H1 (cell line): ENCODE measurements around the gene IGLL1. TPM values are rescaled to one million over a fixed set of nuclear protein-coding genes. Genes with fewer than 3 reads are reported as not detected.

ENCODE experiments used
- CTCF ChIA-PET: fragments of 300-600 bp; sonication (Branson Sonifier 250); formaldehyde crosslinking; loops from one replicate; lab custom pipeline; 2021; ENCODE audit not compliant: partially characterized antibody; lab: Charles Lee
- POLR2A ChIA-PET: fragments of 300-600 bp; sonication (Branson Sonifier 250); formaldehyde crosslinking; loops from one replicate; lab custom pipeline; 2021; ENCODE audit warnings: inconsistent platforms; ENCODE audit not compliant: partially characterized antibody; lab: Charles Lee
- DNase-seq, 2 experiments: peaks; one replicate each; pipeline versions ENCODE4 v3.0.0 to v3.0.0-alpha.2; 2010 to 2022; ENCODE audit warnings: low spot score in 2 of 2, low read depth in 1 of 2, mixed read lengths in 1 of 2
- FAIRE-seq: peaks from 2 replicates; lab custom pipeline; 2011; peaks lifted over from hg19 to GRCh38; lab: Jason Lieb, UNC
- H2AFZ ChIP-seq: 2 replicates; pipeline ENCODE4 v1.8.1; 2012; ENCODE audit warnings: low read length, inconsistent platforms
- H2AK5ac ChIP-seq: 2 replicates; pipeline ENCODE4 v1.6.1; 2013; ENCODE audit warnings: low read depth, low read length
- H2BK120ac ChIP-seq: replicated peaks from 2 replicates; pipeline ENCODE3; 2013; ENCODE audit warnings: low read depth, low read length, inconsistent platforms
- H2BK12ac ChIP-seq: 2 replicates; pipeline ENCODE4 v1.6.1; 2013; ENCODE audit warnings: low read depth, low read length
- H2BK15ac ChIP-seq: 2 replicates; pipeline ENCODE4 v1.6.1; 2013; ENCODE audit warnings: low read length
- H2BK20ac ChIP-seq: 2 replicates; pipeline ENCODE4 v1.6.1; 2013; ENCODE audit warnings: low read length
- H2BK5ac ChIP-seq: 2 replicates; pipeline ENCODE4 v1.6.1; 2013; ENCODE audit warnings: low read depth, low read length
- H3K14ac ChIP-seq: 2 replicates; pipeline ENCODE4 v1.6.1; 2013; ENCODE audit warnings: inconsistent platforms; ENCODE audit not compliant: insufficient read length
- H3K18ac ChIP-seq: 2 replicates; pipeline ENCODE4 v1.6.1; 2013; ENCODE audit warnings: low read length; ENCODE audit errors: extremely low read depth
- H3K23ac ChIP-seq: 2 replicates; pipeline ENCODE4 v1.6.1; 2013; ENCODE audit warnings: inconsistent platforms; ENCODE audit not compliant: insufficient read length
- H3K23me2 ChIP-seq: 2 replicates; pipeline ENCODE4 v1.6.1; 2013; ENCODE audit warnings: low read depth, low read length
- H3K27ac ChIP-seq: 2 replicates; pipeline ENCODE4 v1.6.1; 2011; ENCODE audit warnings: low read depth, low read length, inconsistent platforms
- H3K27me3 ChIP-seq, 4 experiments: replicated peaks in 1 of 4; 1 replicate in 1 of 4; 2 replicates in 3 of 4; pipeline versions ENCODE4 v1.6.1 to v1.8.1; 2011 to 2013; ENCODE audit warnings: low read length in 3 of 4, mild to moderate bottlenecking in 3 of 4, inconsistent platforms in 2 of 4, mixed read lengths in 2 of 4, moderate library complexity in 1 of 4; ENCODE audit not compliant: control insufficient read depth in 3 of 4, insufficient read depth in 3 of 4; ENCODE audit errors: extremely low read depth in 1 of 4
- H3K36me3 ChIP-seq, 4 experiments: 2 replicates each; pipeline versions ENCODE4 v1.6.1 to v1.8.1; 2011 to 2013; ENCODE audit warnings: mild to moderate bottlenecking in 4 of 4, low read length in 3 of 4, moderate library complexity in 2 of 4, control low read depth in 1 of 4, inconsistent platforms in 1 of 4; ENCODE audit not compliant: insufficient read depth in 4 of 4, control insufficient read depth in 2 of 4
- H3K4ac ChIP-seq: replicated peaks from 2 replicates; pipeline ENCODE3; 2013; ENCODE audit warnings: low read length, low read depth, mixed read lengths, inconsistent platforms; ENCODE audit not compliant: insufficient read length
- H3K4me1 ChIP-seq, 4 experiments: replicated peaks in 1 of 4; 1 replicate in 1 of 4; 2 replicates in 3 of 4; pipeline versions ENCODE4 v1.6.1 to v1.8.1; 2011 to 2013; ENCODE audit warnings: low read length in 3 of 4, inconsistent platforms in 2 of 4, mixed read lengths in 1 of 4; ENCODE audit not compliant: insufficient read depth in 4 of 4, control insufficient read depth in 3 of 4
- H3K4me2 ChIP-seq, 2 experiments: 2 replicates each; pipeline versions ENCODE4 v1.6.1 to v1.8.1; 2011 to 2013; ENCODE audit warnings: low read depth in 2 of 2, low read length in 2 of 2, control low read depth in 1 of 2, inconsistent platforms in 1 of 2, mild to moderate bottlenecking in 1 of 2; ENCODE audit not compliant: insufficient read depth in 1 of 2
- H3K4me3 ChIP-seq, 4 experiments: fragments of 200-600, 300-600 bp in 1 of 4; sonication (generic), shearing (Covaris generic), sonication (Bioruptor Twin) in 1 of 4; 2 replicates each; pipeline versions ENCODE4 v1.5.1 to v1.8.1; 2011 to 2016; ENCODE audit warnings: low read length in 4 of 4, low read depth in 3 of 4, control low read depth in 2 of 4, inconsistent platforms in 2 of 4, mild to moderate bottlenecking in 2 of 4, mixed read lengths in 1 of 4, moderate library complexity in 1 of 4; ENCODE audit not compliant: insufficient read depth in 2 of 4; ENCODE audit errors: extremely low read depth in 1 of 4
- H3K56ac ChIP-seq: replicated peaks from 2 replicates; pipeline ENCODE3; 2013; ENCODE audit warnings: low read depth, mild to moderate bottlenecking, mixed read lengths, low read length, inconsistent platforms; ENCODE audit not compliant: insufficient read length
- H3K79me1 ChIP-seq: 2 replicates; pipeline ENCODE4 v1.6.1; 2013; ENCODE audit warnings: low read depth, low read length, control low read depth
- H3K79me2 ChIP-seq, 2 experiments: 2 replicates each; pipeline versions ENCODE4 v1.6.1 to v1.8.1; 2012 to 2013; ENCODE audit warnings: low read length in 2 of 2, mild to moderate bottlenecking in 2 of 2, inconsistent platforms in 1 of 2; ENCODE audit not compliant: insufficient read depth in 2 of 2, control insufficient read depth in 1 of 2
- H3K9ac ChIP-seq, 4 experiments: replicated peaks in 1 of 4; 1 replicate in 1 of 4; 2 replicates in 3 of 4; pipeline versions ENCODE4 v1.6.1 to v1.8.1; 2011 to 2013; ENCODE audit warnings: low read depth in 3 of 4, low read length in 3 of 4, control low read depth in 2 of 4, mild to moderate bottlenecking in 2 of 4, moderate library complexity in 2 of 4, inconsistent platforms in 1 of 4; ENCODE audit errors: extremely low read depth in 1 of 4
- H3K9me3 ChIP-seq, 2 experiments: 2 replicates each; pipeline versions ENCODE4 v1.6.1 to v1.8.1; 2012 to 2013; ENCODE audit warnings: mild to moderate bottlenecking in 2 of 2, moderate library complexity in 2 of 2, control low read depth in 1 of 2, inconsistent platforms in 1 of 2, low read depth in 1 of 2, low read length in 1 of 2, mixed read lengths in 1 of 2; ENCODE audit not compliant: insufficient read depth in 2 of 2
- H4K20me1 ChIP-seq, 2 experiments: replicated peaks in 1 of 2; 2 replicates each; pipeline versions ENCODE3 to v1.8.1; 2011 to 2013; ENCODE audit warnings: inconsistent platforms in 2 of 2, low read length in 2 of 2, mild to moderate bottlenecking in 1 of 2; ENCODE audit not compliant: insufficient read depth in 2 of 2, control insufficient read depth in 1 of 2
- H4K5ac ChIP-seq: 2 replicates; pipeline ENCODE4 v1.6.1; 2013; ENCODE audit warnings: low read length, low read depth, mixed read lengths, inconsistent platforms; ENCODE audit not compliant: insufficient read length
- H4K8ac ChIP-seq: 2 replicates; pipeline ENCODE4 v1.8.0; 2013; ENCODE audit warnings: mild to moderate bottlenecking, moderate library complexity, low read length, inconsistent platforms; ENCODE audit not compliant: insufficient read depth; ENCODE audit errors: extremely low read depth
- H4K91ac ChIP-seq: replicated peaks from 2 replicates; pipeline ENCODE3; 2013; ENCODE audit warnings: low read length, mixed read lengths, inconsistent platforms; ENCODE audit not compliant: insufficient read length
- CBX8 ChIP-seq: fragments of 300-800, 300-1000 bp; sonication (generic); IDR thresholded peaks from 2 replicates; pipeline ENCODE4 v1.7.1; 2016; ENCODE audit warnings: low read depth, low read length, borderline replicate concordance
- CHD2 ChIP-seq: IDR thresholded peaks from 2 replicates; pipeline ENCODE4 v1.6.1; 2012; ENCODE audit warnings: low read length, improper control_type of control experiment
- EGR1 ChIP-seq: IDR thresholded peaks from 2 replicates; pipeline ENCODE4 v1.6.1; 2011; ENCODE audit warnings: low read depth, low read length, borderline replicate concordance
- KDM1A ChIP-seq: fragments of 200-600, 300-600 bp; sonication (generic); IDR thresholded peaks from 2 replicates; pipeline ENCODE4 v1.7.1; 2016; ENCODE audit warnings: mild to moderate bottlenecking, low read length, borderline replicate concordance
- RAD21 ChIP-seq, 2 experiments: IDR thresholded peaks in 1 of 2; conservative IDR thresholded peaks in 1 of 2; 2 replicates each; pipeline ENCODE4 v1.6.1; 2011; ENCODE audit warnings: low read depth in 2 of 2, low read length in 2 of 2, improper control_type of control experiment in 1 of 2, inconsistent platforms in 1 of 2, mild to moderate bottlenecking in 1 of 2, moderate library complexity in 1 of 2
- RFX5 ChIP-seq: IDR thresholded peaks from 2 replicates; pipeline ENCODE4 v1.6.1; 2011; ENCODE audit warnings: low read depth, low read length, improper control_type of control experiment, borderline replicate concordance
- SIN3A ChIP-seq, 2 experiments: IDR thresholded peaks in 1 of 2; conservative IDR thresholded peaks in 1 of 2; 2 replicates each; pipeline ENCODE4 v1.6.1; 2011 to 2012; ENCODE audit warnings: low read length in 2 of 2, improper control_type of control experiment in 1 of 2, low read depth in 1 of 2, mild to moderate bottlenecking in 1 of 2
- SIX5 ChIP-seq: IDR thresholded peaks from 2 replicates; pipeline ENCODE4 v1.6.1; 2011; ENCODE audit warnings: mild to moderate bottlenecking, low read depth, low read length
- SP2 ChIP-seq: IDR thresholded peaks from 2 replicates; pipeline ENCODE4 v1.6.1; 2012; ENCODE audit warnings: mild to moderate bottlenecking, low read length, inconsistent platforms
- SRF ChIP-seq: IDR thresholded peaks from 2 replicates; pipeline ENCODE4 v1.6.1; 2011; ENCODE audit warnings: mild to moderate bottlenecking, low read depth, low read length, moderate library complexity
- TAF7 ChIP-seq: optimal IDR thresholded peaks from 2 replicates; pipeline ENCODE3; 2011; ENCODE audit warnings: low read depth, mild to moderate bottlenecking, inconsistent platforms, low read length, moderate library complexity, borderline replicate concordance
- TCF12 ChIP-seq: IDR thresholded peaks from 2 replicates; pipeline ENCODE4 v1.6.1; 2011; ENCODE audit warnings: low read depth, mild to moderate bottlenecking, low read length
- USF2 ChIP-seq: IDR thresholded peaks from 2 replicates; pipeline ENCODE4 v1.6.1; 2011; ENCODE audit warnings: low read length, improper control_type of control experiment
- WGBS, 2 experiments: shearing (Covaris generic) in 1 of 2; methylation state at CpG; one replicate each; pipeline versions ENCODE4 v1.1.6 to v1.1.7; 2013 to 2015; ENCODE audit warnings: low lambda C conversion rate in 2 of 2, mixed read lengths in 2 of 2, inconsistent platforms in 1 of 2, low coverage in 1 of 2, missing lambda C conversion rate in 1 of 2; ENCODE audit not compliant: insufficient replicate concordance in 2 of 2, insufficient coverage in 1 of 2, insufficient read length in 1 of 2; ENCODE audit errors: extremely low coverage in 1 of 2, missing lambda C conversion rate in 1 of 2; 5-methylcytosine and 5-hydroxymethylcytosine counted together
- polyA plus RNA-seq, 7 experiments: library from polyadenylated mRNA; depleted of rRNA in 3 of 7; stranded (reverse) in 5 of 7; unstranded in 2 of 7; fragments of >200 nt in 5 of 7; fragments of 200-250 nt in 2 of 7; gene quantifications; 1 replicate in 5 of 7; 2 replicates in 1 of 7; 4 replicates in 1 of 7; pipeline versions ENCODE4 v1.2.1 to v1.2.3, GENCODE V29; 2011 to 2013; ENCODE audit warnings: missing spikeins in 2 of 7, mixed read lengths in 2 of 7
- total RNA-seq: library from RNA; stranded (reverse); fragmentation: NEBNext Ultra II Directional; extraction: Animal tissue kit (Norgen Biotek cat#: 25700); gene quantifications from 2 replicates; pipeline ENCODE4 v1.2.1, GENCODE V29; 2021

IGLL1 gene
- total and polyA plus RNA-seq, 2 of the 8 experiments (the other 6 are each of a cell fraction or from before 2014, with no cell fraction given) = not detected

GRCh38 chr22:23583836-23584235 lies 3.7 kb upstream of the IGLL1 start:
- no peaks in the 10 kb centered on the region; a peak in 1 of 7 replicates for H3K4me1 ChIP-seq
- ChIA-PET CTCF (interaction anchor here (1.4 to 1.6 kb wide), 2 partner anchors 43 to 266 kb away, joined by 3 to 4 read pairs; no protein-coding TSS in a partner anchor), POLR2A (no interaction called here)
- TF ChIP-seq RAD21 (IDR thresholded peaks at IDR 0.05 in 1 of 2, conservative IDR thresholded peaks at IDR 0.05 in 1 of 2; ENCODE audit: low read depth in 2 of 2, low read length in 2 of 2) = no peak
- TF ChIP-seq KDM1A = no peak
- no peak for TF ChIP-seq EGR1
- no peak for TF ChIP-seq SRF
- TF ChIP-seq SP2 = no peak
- no peak for TF ChIP-seq USF2
- no peak for TF ChIP-seq RFX5
- no peak for TF ChIP-seq SIX5
- TF ChIP-seq SIN3A (conservative IDR thresholded peaks at IDR 0.05 in 1 of 2, IDR thresholded peaks at IDR 0.05 in 1 of 2; ENCODE audit: low read depth in 1 of 2, low read length in 2 of 2) = no peak
- no peak for TF ChIP-seq TAF7
- no peak for TF ChIP-seq TCF12
- no peak for TF ChIP-seq CHD2
- no peak for TF ChIP-seq CBX8

More at GRCh38 chr22:23583836-23584235, 3.7 kb upstream of the IGLL1 start:
- 96% methylated on average over 6 of the region's 6 CpGs; no CpG with 5 or more reads in 1 of the 2 experiments for WGBS, 2 experiments
- no peak overlapping the region for H3K27ac ChIP-seq
- no peak overlapping the region for H2BK12ac ChIP-seq
- no peak overlapping the region for H2BK15ac ChIP-seq
- no peak overlapping the region for H2BK5ac ChIP-seq
- no peaks in the 10 kb centered on the region for H3K9me3 ChIP-seq
- H3K18ac ChIP-seq = no peak overlapping the region
- H2BK120ac ChIP-seq = no peak overlapping the region
- H3K56ac ChIP-seq = no peak overlapping the region
- no peak overlapping the region for H2AK5ac ChIP-seq
- H4K5ac ChIP-seq = no peak overlapping the region
- no peaks in the 10 kb centered on the region for H3K79me2 ChIP-seq
- DNase-seq (no peak), FAIRE-seq (no peak)
- H3K79me1 ChIP-seq = no peaks in the 10 kb centered on the region
- H3K14ac ChIP-seq = no peak overlapping the region
- H4K8ac ChIP-seq = no peak overlapping the region
- H3K9ac ChIP-seq = no peak overlapping the region
- no peaks in the 10 kb centered on the region for H3K36me3 ChIP-seq
- H3K4ac ChIP-seq = no peak overlapping the region
- no peak overlapping the region for H3K4me2 ChIP-seq
- no peak overlapping the region for H2AFZ ChIP-seq
- no peak overlapping the region for H2BK20ac ChIP-seq
- H3K4me3 ChIP-seq = no peak overlapping the region
- H4K91ac ChIP-seq = no peak overlapping the region
- no peak overlapping the region for H3K23ac ChIP-seq
- H4K20me1 ChIP-seq = no peaks in the 10 kb centered on the region
- no peaks in the 10 kb centered on the region; a peak in 1 of 7 replicates for H3K27me3 ChIP-seq
- no peaks in the 10 kb centered on the region for H3K23me2 ChIP-seq
